Iris pigment epithelial cell (primary cell): ENCODE data around the gene CD200R1.
"Not testable (repeated sequence)": the region's sequence is repeated elsewhere in the genome, so short reads cannot be mapped to it uniquely, and the experiment has no call there.

Experiments
- DNase-seq: peaks from one replicate; pipeline ENCODE4 v3.0.0-alpha.2; 2011; ENCODE audit warnings: low read depth

The CD200R1 gene

GRCh38 chr3:112974178-112974517 lies 755 bp downstream of the CD200R1 start:
- no peak for DNase-seq

GRCh38 chr3:112973325-112974177 lies 1.4 kb downstream of the CD200R1 start:
- DNase-seq, result no peak

GRCh38 chr3:112972158-112972557 lies 2.7 kb downstream of the CD200R1 start:
- no peak for DNase-seq

- DNase-seq, result no peak
Observed at GRCh38 chr3:112967828-112968227, 7.1 kb downstream of the CD200R1 start.

GRCh38 chr3:112967425-112967824 lies 7.5 kb downstream of the CD200R1 start:
- DNase-seq, result no peak

- no peak for DNase-seq
Observed at GRCh38 chr3:112966633-112967032, 8.3 kb downstream of the CD200R1 start.

GRCh38 chr3:112965656-112966055 lies 9.2 kb downstream of the CD200R1 start:
- DNase-seq, result no peak

GRCh38 chr3:112963683-112964082 lies 11.2 kb downstream of the CD200R1 start:
- DNase-seq, result no peak

GRCh38 chr3:112958811-112959560 lies 15.9 kb downstream of the CD200R1 start:
- no peak for DNase-seq

- DNase-seq, result no peak
Observed at GRCh38 chr3:112956351-112956750, 18.6 kb downstream of the CD200R1 start.

- DNase-seq, result no peak
Observed at GRCh38 chr3:112948346-112948838, 26.5 kb downstream of the CD200R1 start.

- DNase-seq, result no peak
Observed at GRCh38 chr3:112931736-112932521, 43.0 kb downstream of the CD200R1 start.

GRCh38 chr3:112930771-112931170 lies 44.1 kb downstream of the CD200R1 start:
- DNase-seq, result peak; percentile 8

- DNase-seq, result no peak
Observed at GRCh38 chr3:112925969-112926368, 48.9 kb downstream of the CD200R1 start.

GRCh38 chr3:112925560-112925959 lies 49.3 kb downstream of the CD200R1 start:
- DNase-seq, result no peak

GRCh38 chr3:112919541-112919940 lies 55.4 kb downstream of the CD200R1 start:
- DNase-seq, result not testable (repeated sequence)

- DNase-seq, result no peak
Observed at GRCh38 chr3:112908252-112908651, 66.7 kb downstream of the CD200R1 start.

GRCh38 chr3:112904786-112905185 lies 70.1 kb downstream of the CD200R1 start:
- DNase-seq, result no peak

GRCh38 chr3:112900113-112900512 lies 74.8 kb downstream of the CD200R1 start:
- no peak for DNase-seq

- no peak for DNase-seq
Observed at GRCh38 chr3:112897791-112898190, 77.1 kb downstream of the CD200R1 start.

GRCh38 chr3:112894258-112894657 lies 80.6 kb downstream of the CD200R1 start:
- DNase-seq, result peak; percentile 40

- DNase-seq, result no peak
Observed at GRCh38 chr3:112889357-112889756, 85.5 kb downstream of the CD200R1 start.
